CD14-positive monocyte (primary cell): ENCODE measurements around the gene UGT3A1. TPM values are rescaled to one million over a fixed set of nuclear protein-coding genes. Genes with fewer than 3 reads are reported as not detected.
"Not testable (repeated sequence)": the region's sequence is repeated elsewhere in the genome, so short reads cannot be mapped to it uniquely, and the experiment has no call there.

Source experiments
- DNase-seq, 3 donors: peaks; one replicate each; pipeline ENCODE4 v3.0.0-alpha.2; 2011 to 2022
- H2AFZ ChIP-seq: 2 replicates; pipeline ENCODE4 v1.6.0; 2012; ENCODE audit warnings: mild to moderate bottlenecking, low read depth, low read length, inconsistent platforms; ENCODE audit not compliant: insufficient read depth, poor library complexity, severe bottlenecking
- H3K27ac ChIP-seq, 2 donors: 1 replicate in 1 of 2; 2 replicates in 1 of 2; pipeline ENCODE4 v1.5.1; 2012 to 2013; ENCODE audit warnings: low read length in 2 of 2, control low read depth in 1 of 2, inconsistent platforms in 1 of 2, low read depth in 1 of 2, mild to moderate bottlenecking in 1 of 2
- H3K27me3 ChIP-seq, 2 donors: one replicate each; pipeline versions ENCODE4 v1.6.0 to v1.6.1; 2011 to 2013; ENCODE audit warnings: low read length in 2 of 2; ENCODE audit not compliant: control insufficient read depth in 2 of 2, insufficient read depth in 2 of 2
- H3K36me3 ChIP-seq, 2 donors: replicated peaks in 1 of 2; 1 replicate in 1 of 2; 2 replicates in 1 of 2; pipeline versions ENCODE4 v1.5.1 to v1.6.1; 2012 to 2013; ENCODE audit warnings: low read length in 2 of 2, control low read depth in 1 of 2, inconsistent platforms in 1 of 2, mild to moderate bottlenecking in 1 of 2; ENCODE audit not compliant: insufficient read depth in 2 of 2, control insufficient read depth in 1 of 2
- H3K4me1 ChIP-seq, 2 donors: 1 replicate in 1 of 2; 2 replicates in 1 of 2; pipeline versions ENCODE4 v1.5.1 to v1.6.1; 2012 to 2013; ENCODE audit warnings: low read length in 2 of 2, control low read depth in 1 of 2, inconsistent platforms in 1 of 2, mild to moderate bottlenecking in 1 of 2, moderate library complexity in 1 of 2; ENCODE audit not compliant: insufficient read depth in 2 of 2, control insufficient read depth in 1 of 2
- H3K4me2 ChIP-seq: replicated peaks from 2 replicates; pipeline ENCODE3; 2012; ENCODE audit warnings: low read length, moderate library complexity, mild to moderate bottlenecking; ENCODE audit not compliant: poor library complexity, severe bottlenecking; ENCODE audit errors: extremely low read depth
- H3K4me3 ChIP-seq, 3 experiments: fragments of 200-600 bp in 1 of 3; sonication (generic) in 1 of 3; replicated peaks in 1 of 3; 1 replicate in 2 of 3; 2 replicates in 1 of 3; pipeline ENCODE4 v1.5.1; 2011 to 2013; ENCODE audit warnings: low read length in 3 of 3, mild to moderate bottlenecking in 3 of 3, control low read depth in 2 of 3, low read depth in 2 of 3, inconsistent platforms in 1 of 3, moderate library complexity in 1 of 3
- H3K79me2 ChIP-seq: 2 replicates; pipeline ENCODE4 v1.6.0; 2012; ENCODE audit warnings: mild to moderate bottlenecking, control low read depth, inconsistent platforms, low read length, moderate library complexity; ENCODE audit not compliant: insufficient read depth
- H3K9ac ChIP-seq: 2 replicates; pipeline ENCODE4 v1.6.0; 2017; ENCODE audit warnings: low read length, mild to moderate bottlenecking; ENCODE audit not compliant: insufficient read depth, poor library complexity, severe bottlenecking
- H3K9me3 ChIP-seq, 2 donors: replicated peaks in 1 of 2; 1 replicate in 1 of 2; 2 replicates in 1 of 2; pipeline versions ENCODE4 v1.5.1 to v1.6.1; 2012 to 2013; ENCODE audit warnings: low read length in 2 of 2, control low read depth in 1 of 2; ENCODE audit not compliant: control insufficient read depth in 1 of 2, insufficient read depth in 1 of 2
- H4K20me1 ChIP-seq: 2 replicates; pipeline ENCODE4 v1.6.0; 2012; ENCODE audit warnings: mild to moderate bottlenecking, low read length, control low read depth, moderate library complexity; ENCODE audit not compliant: insufficient read depth
- H3K27ac Mint-ChIP-seq, 7 donors: one replicate each; pipeline ENCODE4 v1.8.0; 2020; ENCODE audit warnings: mild to moderate bottlenecking in 7 of 7, mixed read lengths in 7 of 7, moderate library complexity in 6 of 7, inconsistent platforms in 2 of 7
- H3K27me3 Mint-ChIP-seq, 3 donors: one replicate each; pipeline ENCODE4 v1.8.0; 2021 to 2022; ENCODE audit warnings: low read depth in 3 of 3, mild to moderate bottlenecking in 3 of 3, mixed read lengths in 3 of 3, moderate library complexity in 3 of 3, inconsistent platforms in 1 of 3
- H3K36me3 Mint-ChIP-seq, 2 donors: one replicate each; pipeline ENCODE4 v1.8.0; 2020; ENCODE audit warnings: mixed read lengths in 2 of 2, inconsistent platforms in 1 of 2, mild to moderate bottlenecking in 1 of 2
- H3K4me1 Mint-ChIP-seq: one replicate; pipeline ENCODE4 v1.8.0; 2020; ENCODE audit warnings: mild to moderate bottlenecking, mixed read lengths
- H3K4me3 Mint-ChIP-seq, 2 donors: one replicate each; pipeline ENCODE4 v1.8.0; 2020; ENCODE audit warnings: mild to moderate bottlenecking in 2 of 2, mixed read lengths in 2 of 2, moderate library complexity in 1 of 2
- H3K9me3 Mint-ChIP-seq, 7 donors: one replicate each; pipeline ENCODE4 v1.8.0; 2020 to 2022; ENCODE audit warnings: mixed read lengths in 7 of 7, mild to moderate bottlenecking in 6 of 7, moderate library complexity in 6 of 7, inconsistent platforms in 2 of 7
- CTCF ChIP-seq: fragments of 200-600 bp; IDR thresholded peaks from one replicate; pipeline ENCODE4 v1.8.0; 2022; ENCODE audit warnings: antibody characterized with exemption, mild to moderate bottlenecking
- WGBS: methylation state at CpG from one replicate; pipeline ENCODE4 v1.1.5; 2013; ENCODE audit warnings: missing lambda C conversion rate; ENCODE audit not compliant: insufficient coverage; 5-methylcytosine and 5-hydroxymethylcytosine counted together
- intact Hi-C, 2 donors: fragments of 100-400 bp; cut with micrococcal nuclease; formaldehyde crosslinking; loops; one replicate each; pipeline versions ENCODE4 v1.15.0 to v1.15.1; 2023
- polyA plus RNA-seq, 3 donors: library from polyadenylated mRNA; depleted of rRNA in 1 of 3; unstranded in 2 of 3; stranded (reverse) in 1 of 3; fragments of 300-500 nt in 2 of 3; fragments of >200 nt in 1 of 3; fragmentation: Illumina TruSeq in 2 of 3; gene quantifications; 1 replicate in 2 of 3; 2 replicates in 1 of 3; pipeline ENCODE4 v1.2.3, GENCODE V29; 2012 to 2021

The UGT3A1 gene
- polyA plus RNA-seq, 3 donors: not detected

- H4K20me1 ChIP-seq: no peaks in the 10 kb centered on the region
- no peaks in the 10 kb centered on the region for H3K4me1 Mint-ChIP-seq
- H3K36me3 Mint-ChIP-seq: no peaks in the 10 kb centered on the region
- no peaks in the 10 kb centered on the region for H3K27me3 ChIP-seq
- H3K27ac ChIP-seq: no peak overlapping the region
- no peak overlapping the region for H3K9ac ChIP-seq
- WGBS: 100% methylated on average over 3 of the region's 6 CpGs
- no peaks in the 10 kb centered on the region for H3K27me3 Mint-ChIP-seq
- H3K79me2 ChIP-seq: no peaks in the 10 kb centered on the region
- H3K4me3 Mint-ChIP-seq: no peak overlapping the region
- no peak overlapping the region for H3K4me3 ChIP-seq
- H3K27ac Mint-ChIP-seq: no peak overlapping the region
- H3K4me1 ChIP-seq: no peaks in the 10 kb centered on the region
- intact Hi-C loops: no loop called here
- TF ChIP-seq CTCF: no peak
- H3K9me3 ChIP-seq: peaks cover 0 to 8% of the 10 kb centered on the region in 2 donors
- H3K36me3 ChIP-seq: no peaks in the 10 kb centered on the region
- peaks cover 5 to 19% (median 12%) of the 10 kb centered on the region in 7 donors for H3K9me3 Mint-ChIP-seq
- H2AFZ ChIP-seq: no peak overlapping the region
- H3K4me2 ChIP-seq: no peak overlapping the region
- DNase-seq: no peak
Observed at GRCh38 chr5:36026706-36027465, 35.7 kb upstream of the UGT3A1 start.

- H3K4me3 ChIP-seq, H3K4me2 ChIP-seq, H3K4me1 Mint-ChIP-seq, H3K36me3 Mint-ChIP-seq, H3K4me1 ChIP-seq, H3K36me3 ChIP-seq, H3K4me3 Mint-ChIP-seq, H3K27ac ChIP-seq, H3K27ac Mint-ChIP-seq, intact Hi-C loops, H3K27me3 ChIP-seq, H3K9ac ChIP-seq, DNase-seq, H3K27me3 Mint-ChIP-seq, H3K79me2 ChIP-seq, H3K9me3 ChIP-seq, H2AFZ ChIP-seq, H4K20me1 ChIP-seq: not testable (repeated sequence)
- H3K9me3 Mint-ChIP-seq: peaks cover 6 to 23% (median 15%) of the 10 kb centered on the region in 7 donors
- 94% methylated on average over 4 of the region's 6 CpGs for WGBS
Observed at GRCh38 chr5:36022246-36022645, 31.1 kb upstream of the UGT3A1 start.

DNA sequence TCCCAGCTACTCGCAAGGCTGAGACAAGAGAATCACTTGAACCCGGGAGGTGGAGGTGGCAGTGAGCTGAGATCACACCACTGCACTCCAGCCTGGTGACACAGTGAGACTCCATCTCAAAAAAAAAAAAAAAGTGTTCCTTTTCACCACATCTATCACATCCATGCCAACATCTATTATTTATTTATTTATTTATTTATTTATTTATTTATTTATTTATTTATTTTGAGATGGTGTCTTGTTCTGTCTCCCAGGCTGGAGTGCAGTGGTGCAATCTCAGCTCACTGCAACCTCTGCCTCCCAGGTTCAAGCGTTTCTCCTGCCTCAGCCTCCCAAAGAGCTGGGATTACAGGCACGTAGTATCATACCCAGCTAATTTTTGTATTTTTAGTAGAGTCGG lies 28.4 kb upstream of the UGT3A1 start:
- H3K9me3 ChIP-seq: peaks cover 8 to 22% of the 10 kb centered on the region in 2 donors
- H3K36me3 Mint-ChIP-seq, H2AFZ ChIP-seq, H3K4me3 ChIP-seq, H3K4me1 Mint-ChIP-seq, H4K20me1 ChIP-seq, H3K9ac ChIP-seq, H3K27me3 ChIP-seq, H3K79me2 ChIP-seq, H3K4me3 Mint-ChIP-seq, H3K4me1 ChIP-seq, intact Hi-C loops, H3K36me3 ChIP-seq, H3K27ac Mint-ChIP-seq, H3K27me3 Mint-ChIP-seq, DNase-seq, H3K4me2 ChIP-seq, H3K27ac ChIP-seq: not testable (repeated sequence)
- H3K9me3 Mint-ChIP-seq: peaks cover 19 to 35% (median 27%) of the 10 kb centered on the region in 7 donors
- WGBS: 93% methylated on average over 4 of the region's 5 CpGs
